GM19099 (cell line): Measurements from ENCODE around the gene CIBAR2.

Experiments
- POLR2A ChIP-seq: IDR thresholded peaks from 3 replicates; pipeline ENCODE4 v1.6.1; 2011; ENCODE audit warnings: low read depth; ENCODE audit not compliant: insufficient read length; ENCODE audit errors: extremely low read depth

CIBAR2 gene

DNA sequence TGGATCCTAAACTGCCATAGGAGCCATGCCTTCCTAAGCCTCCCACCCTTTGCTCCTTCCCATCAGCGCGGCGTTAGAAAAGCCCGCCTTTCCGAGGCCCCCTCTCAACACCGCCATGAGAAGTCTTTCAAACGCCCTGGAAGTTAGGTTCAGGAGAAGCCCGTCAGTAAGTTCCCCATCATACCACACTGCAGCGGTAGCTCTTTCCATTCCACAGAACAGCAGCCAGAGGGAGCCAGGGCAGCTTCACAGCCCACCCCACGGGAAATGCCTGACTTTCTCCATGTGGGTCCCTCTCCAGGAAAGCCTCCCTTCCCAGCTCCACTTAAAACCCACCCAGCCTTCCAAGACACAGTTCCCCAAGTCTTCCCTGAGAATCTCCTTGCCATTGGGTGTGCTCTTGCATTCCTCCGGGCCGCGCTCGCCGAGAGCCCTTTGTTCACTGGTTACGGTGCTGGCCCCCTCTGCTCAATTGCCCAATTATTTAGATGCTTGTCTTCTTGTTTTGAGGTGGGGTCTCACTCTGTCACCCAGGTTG is 56.0 kb downstream of the CIBAR2 start:
- no peak for TF ChIP-seq POLR2A

DNA sequence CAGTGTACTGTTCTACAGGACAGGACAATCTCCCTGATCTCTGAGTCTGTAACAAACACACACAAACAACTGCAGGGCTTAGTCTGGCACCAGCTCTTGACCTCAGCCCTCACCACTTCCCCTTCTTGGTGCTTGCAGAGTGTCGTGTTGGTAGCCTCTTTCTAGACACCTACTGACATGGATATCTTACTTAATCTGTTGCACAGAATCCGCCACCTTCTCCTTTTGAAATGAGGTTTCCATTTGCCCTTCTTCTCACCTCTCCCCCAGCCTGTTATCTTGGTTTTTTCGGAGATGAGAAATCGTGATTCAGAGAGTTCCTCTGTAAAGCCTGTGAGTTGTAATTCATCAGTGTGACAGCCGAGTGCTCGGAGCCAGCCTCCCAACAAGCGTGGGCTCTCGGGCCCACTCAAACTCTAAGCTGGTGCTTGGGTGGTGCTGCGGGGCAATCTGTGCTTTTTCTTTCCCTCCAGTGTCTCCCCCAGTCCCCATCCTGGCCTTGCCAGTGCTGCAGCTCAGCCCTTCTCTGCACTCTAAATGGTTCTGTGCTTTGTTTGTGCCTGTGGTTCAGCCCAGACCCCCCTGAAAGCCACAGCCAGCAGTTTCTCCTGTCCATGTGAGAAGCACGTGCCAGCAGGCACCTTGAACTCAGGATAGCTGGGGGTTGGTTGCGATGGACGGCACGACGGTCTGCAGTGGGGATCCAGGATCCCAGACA is 56.6 kb downstream of the CIBAR2 start:
- no peak for TF ChIP-seq POLR2A

DNA sequence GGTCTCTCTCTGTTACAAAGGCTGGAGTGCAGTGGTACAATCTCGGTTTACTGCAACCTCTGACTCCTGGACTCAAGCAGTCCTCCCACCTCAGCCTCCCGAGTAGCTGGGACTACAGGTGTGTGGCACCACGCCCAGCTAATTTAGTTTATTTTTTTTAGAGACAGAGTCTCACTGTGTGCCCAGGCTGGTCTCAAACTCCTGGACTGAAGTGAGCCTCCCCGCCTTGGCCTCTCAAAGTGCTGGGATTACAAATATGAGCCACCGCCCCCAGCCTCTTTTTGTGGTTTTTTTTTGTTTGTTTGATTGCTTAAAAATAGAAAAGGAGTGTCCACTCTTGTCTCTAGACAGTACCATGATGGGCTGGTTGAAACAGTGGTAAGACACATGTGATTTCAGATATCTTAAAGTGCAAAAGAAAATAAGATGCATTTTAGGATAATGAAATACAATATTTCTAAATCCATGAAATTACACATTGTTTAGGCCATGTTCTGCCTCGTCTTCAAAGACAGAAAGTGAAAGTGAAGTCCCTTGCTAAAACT is 57.3 kb downstream of the CIBAR2 start:
- TF ChIP-seq POLR2A = no peak

DNA sequence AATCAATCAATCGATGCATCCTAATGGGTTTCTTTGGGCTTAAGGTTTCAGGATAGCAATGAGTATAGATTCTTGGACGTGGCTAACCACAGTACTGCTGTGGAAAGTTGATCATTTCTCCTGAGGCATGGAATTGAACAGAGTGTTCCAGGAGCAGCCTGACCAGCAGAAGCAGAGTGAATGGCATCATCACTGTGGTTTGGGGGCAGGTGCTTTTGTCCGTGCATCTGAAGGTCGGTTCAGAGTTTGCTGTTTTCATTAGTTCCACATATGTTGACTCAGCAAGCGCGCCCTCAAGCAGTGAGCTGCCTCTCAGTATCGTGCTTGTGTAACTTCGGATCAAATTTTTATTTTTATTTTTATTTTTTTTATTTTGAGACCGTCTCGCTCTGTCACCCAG is 59.7 kb downstream of the CIBAR2 start:
- no peak for TF ChIP-seq POLR2A

DNA sequence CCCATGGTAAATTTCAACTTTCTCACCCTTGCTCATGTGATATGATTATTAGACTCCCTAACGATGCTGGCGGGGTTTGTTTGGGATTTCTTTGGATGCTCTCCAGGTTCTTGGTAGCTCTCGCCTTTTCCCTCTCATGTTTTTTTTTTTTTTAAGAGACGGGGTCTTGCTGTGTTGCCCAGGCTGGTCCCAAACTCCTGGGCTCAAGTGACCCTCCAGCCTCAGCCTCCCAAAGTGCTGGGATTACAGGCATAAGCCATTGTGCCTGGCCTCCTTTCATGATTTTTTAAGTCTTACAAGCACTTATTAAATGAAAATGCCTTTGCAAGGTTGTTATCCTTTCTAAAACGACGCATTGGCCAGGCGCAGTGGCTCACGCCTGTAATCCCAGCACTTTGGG is 60.6 kb downstream of the CIBAR2 start:
- no peak for TF ChIP-seq POLR2A

DNA sequence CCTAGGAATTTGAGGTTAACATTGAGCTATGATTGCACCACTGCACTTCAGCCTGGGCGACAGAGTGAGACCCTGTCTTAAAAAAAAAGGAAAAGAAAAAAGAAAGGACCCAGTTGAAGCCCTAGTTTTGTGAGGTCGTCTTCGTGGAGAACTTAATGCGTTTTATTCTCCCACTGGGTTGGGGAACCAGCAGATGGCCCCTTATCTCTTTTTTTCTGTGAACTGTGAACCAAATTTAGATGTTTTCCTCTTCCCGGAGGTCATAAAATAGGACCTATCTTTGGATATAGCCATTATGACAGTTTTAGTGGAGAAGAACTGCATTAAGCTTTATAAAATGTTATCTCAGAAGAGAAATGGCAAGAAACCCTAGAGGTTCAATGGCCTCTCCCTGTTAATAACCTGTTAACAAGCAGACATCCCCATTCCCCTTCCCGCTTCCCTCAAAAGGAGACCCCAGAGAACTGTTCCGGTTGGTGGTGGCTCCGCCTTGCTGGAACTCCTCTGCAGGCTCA is 61.1 kb downstream of the CIBAR2 start:
- no peak for TF ChIP-seq POLR2A

DNA sequence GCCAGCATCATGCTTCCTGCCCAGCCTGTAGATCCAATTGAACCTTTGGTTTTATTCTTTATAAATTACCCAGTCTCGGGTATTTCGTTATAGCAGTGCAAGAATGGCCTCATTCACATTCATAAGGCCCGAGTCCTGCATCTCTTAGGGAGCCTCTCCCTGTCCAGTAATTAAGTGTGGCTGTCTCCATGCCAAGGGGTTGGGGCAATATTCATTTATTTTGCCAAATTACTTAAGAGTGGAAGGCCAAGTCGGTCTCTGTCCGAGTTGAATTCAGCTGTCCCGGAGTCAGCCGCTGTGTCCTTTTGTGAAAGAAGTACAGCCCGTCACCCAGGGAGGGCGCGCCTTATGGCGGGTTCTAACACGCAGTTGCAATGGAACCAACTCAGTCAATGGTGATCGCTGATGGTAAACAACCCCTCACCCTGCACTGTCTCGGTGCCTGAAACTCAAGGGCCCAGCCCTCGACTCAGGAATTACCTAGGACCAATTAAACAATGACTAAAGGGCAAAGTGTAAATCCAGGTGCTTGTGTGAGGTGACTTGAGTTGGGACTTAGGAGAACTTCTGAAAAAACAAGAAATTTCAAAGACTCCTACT is 62.5 kb downstream of the CIBAR2 start:
- TF ChIP-seq POLR2A = no peak

DNA sequence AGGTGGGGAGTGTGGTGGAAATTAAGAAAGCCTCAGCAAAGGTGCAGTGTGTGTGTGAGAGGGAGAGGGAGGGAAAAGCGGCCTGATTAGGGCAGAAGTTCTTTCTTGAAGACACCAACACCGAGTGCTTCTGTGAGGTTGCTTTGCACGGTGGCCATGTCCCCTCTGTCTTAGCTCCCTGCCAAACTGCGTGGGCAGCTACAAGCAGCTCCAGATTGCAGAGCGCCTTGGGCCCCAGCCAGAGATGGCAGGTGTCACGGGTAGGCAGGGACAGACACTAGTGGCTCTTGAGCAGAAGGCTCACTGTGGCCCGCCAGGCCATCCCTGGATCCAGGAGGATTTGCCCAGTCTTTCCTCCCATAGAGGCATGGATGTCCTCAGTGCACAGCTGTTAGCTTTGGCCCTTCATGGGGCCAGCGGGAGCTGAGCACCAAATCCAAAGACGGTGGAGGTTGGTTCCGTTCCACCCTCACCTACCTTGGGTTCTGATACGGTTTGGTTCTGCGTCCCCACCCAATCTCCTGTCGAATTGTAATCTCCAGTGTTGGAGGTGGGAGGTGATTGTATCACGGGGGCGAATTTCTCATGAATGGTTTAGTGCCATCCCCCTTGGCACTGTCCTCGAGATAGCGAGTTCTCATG is 63.2 kb downstream of the CIBAR2 start:
- no peak for TF ChIP-seq POLR2A
